Activated CD4-positive, alpha-beta T cell treated with anti-CD3 and anti-CD28 coated beads, Interleukin-2, amount 50 U/mL, for 4 hours (primary cell): ENCODE results near the gene CETN2.
"Not testable (repeated sequence)": the region's sequence is repeated elsewhere in the genome, so short reads cannot be mapped to it uniquely, and the experiment has no call there.

Experiments used
- DNase-seq, 2 experiments: peaks; one replicate each; pipeline ENCODE4 v3.0.0-alpha.2; 2020

CETN2 gene

GRCh38 chrX:152830312-152831305, at the start of gene CETN2, which contains the start of gene NSDHL:
CETN2 (minus strand) TSS chrX:152830757; CDS start chrX:152830710, 47 bp downstream.
NSDHL (plus strand) TSS chrX:152831063; CDS start chrX:152846325, 15,262 bp downstream.
- peak; percentile 89 to 92 for DNase-seq

GRCh38 chrX:152878976-152879755, 48.6 kb upstream of the CETN2 start:
- no peak for DNase-seq

GRCh38 chrX:152876931-152877840, 46.6 kb upstream of the CETN2 start:
- no peak for DNase-seq

GRCh38 chrX:152873361-152873760, 42.8 kb upstream of the CETN2 start:
- no peak for DNase-seq

GRCh38 chrX:152872522-152872921, 42.0 kb upstream of the CETN2 start:
- DNase-seq: no peak

GRCh38 chrX:152871260-152871659, 40.7 kb upstream of the CETN2 start:
- no peak for DNase-seq

- no peak for DNase-seq
These were observed 39.4 kb upstream of the CETN2 start for GRCh38 chrX:152869972-152870371.

GRCh38 chrX:152866386-152866785, 35.8 kb upstream of the CETN2 start:
- no peak for DNase-seq

GRCh38 chrX:152865232-152865920, 34.8 kb upstream of the CETN2 start:
- no peak for DNase-seq

GRCh38 chrX:152861826-152862225, 31.3 kb upstream of the CETN2 start:
- DNase-seq: no peak

- DNase-seq: no peak
These were observed 30.6 kb upstream of the CETN2 start for GRCh38 chrX:152861116-152861515.

GRCh38 chrX:152853986-152854385, 23.4 kb upstream of the CETN2 start:
- DNase-seq: no peak

- DNase-seq: no peak
These were observed 19.9 kb upstream of the CETN2 start for GRCh38 chrX:152850465-152850864.

- no peak for DNase-seq
These were observed 16.7 kb upstream of the CETN2 start for GRCh38 chrX:152847281-152847680.

- no peak for DNase-seq
These were observed 15.2 kb upstream of the CETN2 start for GRCh38 chrX:152845618-152846240.

GRCh38 chrX:152844256-152844655, 13.7 kb upstream of the CETN2 start:
- DNase-seq: no peak

GRCh38 chrX:152843852-152844251, 13.3 kb upstream of the CETN2 start:
- DNase-seq: no peak

GRCh38 chrX:152842772-152843338, 12.3 kb upstream of the CETN2 start:
- DNase-seq: no peak

GRCh38 chrX:152835470-152835869, 4.9 kb upstream of the CETN2 start:
- not testable (repeated sequence) for DNase-seq

- no peak for DNase-seq
These were observed 2.8 kb upstream of the CETN2 start for GRCh38 chrX:152833378-152833777.

- no peak for DNase-seq
These were observed 2.0 kb upstream of the CETN2 start for GRCh38 chrX:152832520-152832919.
